Putamen (tissue), 1 donor: ENCODE data around the gene ASIC4.
A peak's percentile ranks its signal among the peaks of the same experiment; 100 is the strongest.

Experiments used
- DNase-seq: peaks from one replicate; pipeline ENCODE4 v3.0.0-alpha.2; 2016; ENCODE audit warnings: low spot score

ASIC4 gene

GRCh38 chr2:219498280-219499057 lies 15.8 kb upstream of the ASIC4 start, which contains the start of gene GMPPA:
Gene GMPPA, plus strand, starts transcription at chr2:219498891. Its CDS starts 1,085 bp downstream, at chr2:219499976.
- peak; percentile 95 for DNase-seq

DNA sequence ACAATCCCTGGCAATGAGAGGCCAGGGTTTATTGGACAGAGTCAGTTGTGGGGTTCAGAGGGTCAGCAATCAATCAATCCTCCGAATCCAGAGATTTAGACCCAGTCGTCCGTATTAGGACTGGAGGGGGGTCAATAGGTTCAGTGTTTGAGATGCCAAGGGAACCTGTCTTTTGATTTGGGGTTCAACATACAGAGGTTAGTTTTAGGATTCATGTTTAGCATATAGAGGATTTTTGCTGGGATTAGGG lies 15.3 kb upstream of the ASIC4 start:
- no peak for DNase-seq

DNA sequence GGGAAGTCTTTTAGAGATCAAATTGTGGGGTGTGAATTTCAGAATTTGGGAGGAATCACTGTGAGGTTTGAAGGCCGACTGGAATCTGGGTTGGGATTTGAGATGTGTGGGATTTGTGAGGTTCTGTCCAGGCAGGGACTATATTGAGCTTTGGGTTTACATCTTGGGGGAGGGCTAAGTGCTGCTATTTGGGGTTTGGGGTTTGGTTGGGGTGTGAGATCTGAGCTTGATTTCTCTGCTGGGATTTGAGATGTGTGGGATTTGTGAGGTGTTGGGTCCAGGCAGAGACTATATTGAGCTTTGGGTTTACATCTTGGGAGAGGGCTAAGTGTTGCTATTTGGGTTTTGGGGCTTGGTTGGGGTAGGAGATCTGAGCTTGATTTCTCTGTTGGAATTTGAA lies 14.7 kb upstream of the ASIC4 start:
- DNase-seq, result no peak

- DNase-seq, result no peak
Measured at GRCh38 chr2:219500135-219500534, 14.1 kb upstream of the ASIC4 start.

DNA sequence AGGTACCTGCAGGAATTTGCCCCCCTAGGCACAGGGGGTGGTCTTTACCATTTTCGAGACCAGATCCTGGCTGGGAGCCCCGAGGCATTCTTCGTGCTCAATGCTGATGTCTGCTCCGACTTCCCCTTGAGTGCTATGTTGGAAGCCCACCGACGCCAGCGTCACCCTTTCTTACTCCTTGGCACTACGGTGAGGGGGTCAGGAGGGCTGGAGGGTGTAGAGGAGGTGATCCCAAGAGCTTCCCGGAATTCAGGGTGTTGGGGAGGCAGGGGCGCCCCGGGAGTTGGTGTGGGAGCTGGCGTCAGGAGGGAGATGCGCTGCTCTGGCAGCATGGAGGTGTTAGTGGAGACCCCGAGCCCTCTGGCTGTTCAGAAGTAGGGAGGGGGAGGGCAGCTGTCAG lies 12.4 kb upstream of the ASIC4 start:
- DNase-seq, result no peak

DNA sequence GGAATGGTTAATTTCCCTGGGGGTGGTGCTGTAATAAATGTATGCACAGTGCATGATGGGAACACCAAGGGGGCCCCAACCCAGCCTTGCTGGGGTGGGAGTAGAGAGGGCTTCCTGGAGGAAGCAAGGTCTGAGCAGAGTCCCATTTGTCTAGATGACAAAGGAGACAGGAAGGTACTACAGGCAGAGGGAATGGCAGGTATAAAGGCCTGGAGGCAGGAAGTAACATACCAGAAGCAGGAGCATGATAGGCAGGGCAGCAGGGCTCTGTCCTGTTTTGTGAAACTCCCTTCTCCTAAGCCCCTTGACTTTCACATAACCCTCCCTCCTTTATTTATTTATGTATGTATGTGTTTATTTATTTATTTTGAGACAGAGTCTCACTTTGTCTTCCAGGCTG lies 11.7 kb upstream of the ASIC4 start:
- no peak for DNase-seq

DNA sequence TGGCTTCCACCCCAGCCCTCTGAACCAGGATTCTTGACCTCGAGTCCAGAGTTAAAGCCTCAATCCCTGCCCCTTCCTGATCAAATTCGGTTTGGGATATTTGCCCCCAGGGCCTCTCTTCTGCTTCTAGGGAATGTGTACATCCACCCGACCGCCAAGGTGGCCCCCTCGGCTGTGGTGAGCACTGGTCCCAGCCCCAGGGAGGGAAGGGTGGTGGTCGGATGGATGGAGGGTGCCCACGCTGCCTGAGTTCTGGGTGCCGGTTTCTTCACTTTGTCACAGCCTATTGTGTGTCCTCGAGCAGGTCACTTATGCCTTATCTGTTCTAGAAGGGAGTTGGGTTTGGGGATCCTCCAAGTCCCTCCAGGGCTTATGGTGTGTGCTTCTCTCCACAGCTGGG lies 8.7 kb upstream of the ASIC4 start:
- DNase-seq, result no peak

GRCh38 chr2:219506153-219506801 lies 8.0 kb upstream of the ASIC4 start:
- DNase-seq, result no peak

DNA sequence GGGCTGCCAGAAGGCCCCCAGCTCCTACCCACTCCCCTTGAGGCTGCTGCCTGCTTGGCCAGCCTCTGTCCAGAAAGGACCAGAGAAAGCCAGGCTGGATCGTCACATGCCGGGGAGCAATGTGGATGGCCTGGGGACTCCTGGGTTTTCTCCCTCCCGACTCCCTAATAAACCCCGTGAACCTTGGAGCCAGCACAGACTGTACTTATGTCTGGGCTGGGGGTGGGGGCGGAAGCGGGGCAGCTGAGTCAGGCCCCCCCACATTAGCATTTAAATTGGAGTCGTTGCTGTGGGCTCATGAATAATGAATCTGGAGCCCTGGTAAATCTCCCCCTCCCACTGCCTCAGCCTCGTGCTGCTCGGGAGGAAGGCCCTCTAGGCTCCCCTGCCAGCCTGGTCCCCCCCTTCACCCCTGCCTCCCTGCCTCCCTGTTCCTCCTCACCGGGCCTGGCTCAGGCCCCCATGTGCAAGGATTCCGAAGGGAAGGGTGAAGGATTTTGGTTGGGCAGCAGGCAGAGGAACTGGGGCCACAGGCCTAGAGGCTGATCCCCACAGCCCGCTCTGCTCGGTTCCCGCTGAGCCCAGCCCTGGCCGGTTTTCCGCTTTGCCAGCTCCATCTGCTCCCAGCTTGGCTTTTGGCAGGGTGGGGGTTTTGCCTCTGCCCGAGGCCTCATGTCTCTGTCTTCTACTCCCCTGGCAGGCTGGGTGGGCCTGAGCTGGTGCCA lies 7.3 kb upstream of the ASIC4 start:
- no peak for DNase-seq

GRCh38 chr2:219507581-219508443 lies 6.5 kb upstream of the ASIC4 start:
- DNase-seq, result no peak

DNA sequence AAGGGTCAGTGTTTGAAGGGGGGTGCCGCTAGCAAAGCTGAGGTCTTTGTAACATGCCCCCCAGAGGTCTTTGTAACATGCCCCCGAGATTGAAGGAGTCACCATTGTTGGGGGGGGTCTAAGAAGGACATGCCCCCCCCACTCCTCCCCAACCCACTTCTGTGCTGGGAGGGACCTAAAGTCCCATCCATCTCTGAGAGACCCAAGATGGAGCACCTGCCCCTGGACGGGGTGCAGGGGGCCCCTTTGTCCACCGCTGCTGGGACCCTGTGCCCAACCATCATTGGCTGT lies 5.9 kb upstream of the ASIC4 start:
- no peak for DNase-seq

GRCh38 chr2:219508971-219509779 lies 5.1 kb upstream of the ASIC4 start:
- no peak for DNase-seq

GRCh38 chr2:219509780-219510511 lies 4.3 kb upstream of the ASIC4 start:
- no peak for DNase-seq

- no peak for DNase-seq
Measured at GRCh38 chr2:219510512-219511135, 3.7 kb upstream of the ASIC4 start.

DNA sequence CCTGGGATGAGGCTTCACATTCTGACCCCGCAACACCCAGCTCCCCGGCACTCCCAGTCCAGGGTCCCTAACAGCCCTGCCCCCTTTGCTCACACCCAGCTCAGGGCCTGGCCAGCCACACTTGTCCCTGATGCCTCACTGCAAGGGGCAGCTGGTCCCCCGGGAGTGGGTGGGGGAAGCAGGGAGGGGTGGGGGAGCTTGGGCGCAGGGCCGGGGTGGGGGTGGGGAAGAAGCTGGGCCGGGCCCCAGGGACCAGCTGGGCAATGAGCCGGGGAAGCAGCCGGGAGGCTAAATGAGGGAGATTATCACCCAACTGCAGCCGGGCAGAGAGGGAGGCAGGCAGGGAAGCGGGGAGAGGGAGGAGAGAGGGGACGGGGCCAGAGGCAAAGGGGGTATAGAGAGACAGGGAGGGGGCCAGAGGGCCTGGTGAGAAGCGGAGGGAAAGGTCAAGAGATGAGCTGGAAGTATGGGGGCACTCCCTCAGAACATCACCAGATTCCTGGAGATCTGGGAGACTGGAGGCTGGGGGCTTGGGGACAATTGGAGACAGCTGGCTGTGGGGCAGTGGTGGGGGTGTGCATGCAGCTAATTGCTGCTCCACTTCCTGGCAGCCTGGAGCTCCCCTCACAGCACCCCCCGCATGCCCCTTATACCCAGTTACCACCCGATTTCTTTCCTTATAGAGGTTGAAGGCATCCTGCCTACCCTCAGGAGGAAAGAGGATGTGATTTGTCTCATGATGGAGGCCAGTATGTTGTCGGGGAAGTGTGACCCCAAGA lies 2.5 kb upstream of the ASIC4 start:
- DNase-seq, result no peak

GRCh38 chr2:219512524-219513216 lies 1.6 kb upstream of the ASIC4 start:
- no peak for DNase-seq

GRCh38 chr2:219513787-219514186 lies 495 bp upstream of the ASIC4 start:
- DNase-seq, result no peak

GRCh38 chr2:219514836-219515235 lies 554 bp downstream of the ASIC4 start:
- DNase-seq, result no peak
